Breast epithelium (tissue), 3 donors: Measurements from ENCODE around the gene MBOAT2.

Experiments used
- CTCF ChIP-seq, 3 donors: fragments of 450-650 bp; IDR thresholded peaks; one replicate each; pipeline ENCODE4 v1.5.1; 2016 to 2017; ENCODE audit warnings: antibody characterized with exemption in 3 of 3, mild to moderate bottlenecking in 3 of 3, moderate library complexity in 3 of 3
- POLR2A ChIP-seq: fragments of 450-650 bp; IDR thresholded peaks from one replicate; pipeline ENCODE4 v1.6.1; 2016; ENCODE audit warnings: antibody characterized with exemption, mild to moderate bottlenecking, moderate library complexity

- no peak for TF ChIP-seq CTCF (IDR thresholded peaks at IDR 0.05)
- no peak for TF ChIP-seq POLR2A
Observed at GRCh38 chr2:8870441-8870840, 133.0 kb downstream of the MBOAT2 start.
